ENCODE measurements around the gene AFDN. TPM values are rescaled to one million over a fixed set of nuclear protein-coding genes. Genes with fewer than 3 reads are reported as not detected.

Gene AFDN
- total and polyA plus RNA-seq, 2 experiments from 2014 or later, result 66.9 to 200 TPM

DNA sequence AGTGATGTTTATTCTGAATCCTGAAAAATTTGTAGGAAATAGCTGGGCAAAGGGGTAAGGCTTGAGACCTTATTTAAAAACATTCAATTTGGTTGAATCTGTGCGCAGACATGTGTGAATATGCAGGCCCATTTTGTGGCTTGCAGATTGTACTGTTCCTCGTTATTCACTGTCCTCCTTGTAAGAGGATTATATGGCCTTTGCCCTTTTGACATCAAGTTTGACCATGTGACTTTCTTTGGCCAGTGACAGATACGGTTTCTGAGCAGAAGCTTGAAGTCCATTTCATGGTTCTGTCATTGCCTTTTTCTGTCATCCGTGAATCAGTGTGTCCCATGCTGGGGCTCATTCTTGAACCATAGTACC, 13.4 kb downstream of the AFDN start:
- DNase-seq (ENCODE audit: low spot score) (no peak), ATAC-seq (no peak)
- Histone ChIP-seq H3K36me3 (ENCODE audit: insufficient read depth) (no peaks in the 10 kb centered on the region), H3K4me3 (no peak overlapping the region), H3F3A (replicated peaks; ENCODE audit: low read depth) (no peaks in the 10 kb centered on the region), H2AFZ (no peak overlapping the region), H3K27me3 (ENCODE audit: insufficient read depth) (no peaks in the 10 kb centered on the region), H3K4me1 (ENCODE audit: insufficient read depth) (peaks cover 46% of the 10 kb centered on the region), H3K79me2 (replicated peaks; ENCODE audit: insufficient read depth) (peaks cover 100% of the 10 kb centered on the region), H4K20me1 (replicated peaks; ENCODE audit: insufficient read depth) (peaks cover 29% of the 10 kb centered on the region), H3K9me2 (ENCODE audit: insufficient read depth) (no peaks in the 10 kb centered on the region), H3K4me2 (no peak overlapping the region), H3K27ac (ENCODE audit: low read depth) (no peak overlapping the region)
- H3K27ac Mint-ChIP-seq, result no peak overlapping the region
- no peak for TF ChIP-seq NANOG (IDR thresholded peaks at IDR 0.05; ENCODE audit: borderline replicate concordance)
- no peak for TF ChIP-seq REST (IDR thresholded peaks at IDR 0.05; ENCODE audit: unreplicated experiment)
- TF ChIP-seq JUNB (IDR thresholded peaks at IDR 0.05; ENCODE audit: unreplicated experiment), result no peak
- TF ChIP-seq, protein P1, sequence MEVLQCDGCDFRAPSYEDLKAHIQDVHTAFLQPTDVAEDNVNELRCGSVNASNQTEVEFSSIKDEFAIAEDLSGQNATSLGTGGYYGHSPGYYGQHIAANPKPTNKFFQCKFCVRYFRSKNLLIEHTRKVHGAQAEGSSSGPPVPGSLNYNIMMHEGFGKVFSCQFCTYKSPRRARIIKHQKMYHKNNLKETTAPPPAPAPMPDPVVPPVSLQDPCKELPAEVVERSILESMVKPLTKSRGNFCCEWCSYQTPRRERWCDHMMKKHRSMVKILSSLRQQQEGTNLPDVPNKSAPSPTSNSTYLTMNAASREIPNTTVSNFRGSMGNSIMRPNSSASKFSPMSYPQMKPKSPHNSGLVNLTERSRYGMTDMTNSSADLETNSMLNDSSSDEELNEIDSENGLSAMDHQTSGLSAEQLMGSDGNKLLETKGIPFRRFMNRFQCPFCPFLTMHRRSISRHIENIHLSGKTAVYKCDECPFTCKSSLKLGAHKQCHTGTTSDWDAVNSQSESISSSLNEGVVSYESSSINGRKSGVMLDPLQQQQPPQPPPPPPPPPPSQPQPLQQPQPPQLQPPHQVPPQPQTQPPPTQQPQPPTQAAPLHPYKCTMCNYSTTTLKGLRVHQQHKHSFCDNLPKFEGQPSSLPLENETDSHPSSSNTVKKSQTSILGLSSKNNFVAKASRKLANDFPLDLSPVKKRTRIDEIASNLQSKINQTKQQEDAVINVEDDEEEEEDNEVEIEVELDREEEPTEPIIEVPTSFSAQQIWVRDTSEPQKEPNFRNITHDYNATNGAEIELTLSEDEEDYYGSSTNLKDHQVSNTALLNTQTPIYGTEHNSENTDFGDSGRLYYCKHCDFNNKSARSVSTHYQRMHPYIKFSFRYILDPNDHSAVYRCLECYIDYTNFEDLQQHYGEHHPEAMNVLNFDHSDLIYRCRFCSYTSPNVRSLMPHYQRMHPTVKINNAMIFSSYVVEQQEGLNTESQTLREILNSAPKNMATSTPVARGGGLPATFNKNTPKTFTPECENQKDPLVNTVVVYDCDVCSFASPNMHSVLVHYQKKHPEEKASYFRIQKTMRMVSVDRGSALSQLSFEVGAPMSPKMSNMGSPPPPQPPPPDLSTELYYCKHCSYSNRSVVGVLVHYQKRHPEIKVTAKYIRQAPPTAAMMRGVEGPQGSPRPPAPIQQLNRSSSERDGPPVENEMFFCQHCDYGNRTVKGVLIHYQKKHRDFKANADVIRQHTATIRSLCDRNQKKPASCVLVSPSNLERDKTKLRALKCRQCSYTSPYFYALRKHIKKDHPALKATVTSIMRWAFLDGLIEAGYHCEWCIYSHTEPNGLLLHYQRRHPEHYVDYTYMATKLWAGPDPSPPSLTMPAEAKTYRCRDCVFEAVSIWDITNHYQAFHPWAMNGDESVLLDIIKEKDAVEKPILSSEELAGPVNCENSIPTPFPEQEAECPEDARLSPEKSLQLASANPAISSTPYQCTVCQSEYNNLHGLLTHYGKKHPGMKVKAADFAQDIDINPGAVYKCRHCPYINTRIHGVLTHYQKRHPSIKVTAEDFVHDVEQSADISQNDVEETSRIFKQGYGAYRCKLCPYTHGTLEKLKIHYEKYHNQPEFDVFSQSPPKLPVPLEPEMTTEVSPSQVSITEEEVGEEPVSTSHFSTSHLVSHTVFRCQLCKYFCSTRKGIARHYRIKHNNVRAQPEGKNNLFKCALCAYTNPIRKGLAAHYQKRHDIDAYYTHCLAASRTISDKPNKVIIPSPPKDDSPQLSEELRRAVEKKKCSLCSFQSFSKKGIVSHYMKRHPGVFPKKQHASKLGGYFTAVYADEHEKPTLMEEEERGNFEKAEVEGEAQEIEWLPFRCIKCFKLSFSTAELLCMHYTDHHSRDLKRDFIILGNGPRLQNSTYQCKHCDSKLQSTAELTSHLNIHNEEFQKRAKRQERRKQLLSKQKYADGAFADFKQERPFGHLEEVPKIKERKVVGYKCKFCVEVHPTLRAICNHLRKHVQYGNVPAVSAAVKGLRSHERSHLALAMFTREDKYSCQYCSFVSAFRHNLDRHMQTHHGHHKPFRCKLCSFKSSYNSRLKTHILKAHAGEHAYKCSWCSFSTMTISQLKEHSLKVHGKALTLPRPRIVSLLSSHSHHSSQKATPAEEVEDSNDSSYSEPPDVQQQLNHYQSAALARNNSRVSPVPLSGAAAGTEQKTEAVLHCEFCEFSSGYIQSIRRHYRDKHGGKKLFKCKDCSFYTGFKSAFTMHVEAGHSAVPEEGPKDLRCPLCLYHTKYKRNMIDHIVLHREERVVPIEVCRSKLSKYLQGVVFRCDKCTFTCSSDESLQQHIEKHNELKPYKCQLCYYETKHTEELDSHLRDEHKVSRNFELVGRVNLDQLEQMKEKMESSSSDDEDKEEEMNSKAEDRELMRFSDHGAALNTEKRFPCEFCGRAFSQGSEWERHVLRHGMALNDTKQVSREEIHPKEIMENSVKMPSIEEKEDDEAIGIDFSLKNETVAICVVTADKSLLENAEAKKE (CRISPR knock-in tag; IDR thresholded peaks at IDR 0.05), result no peak
- no peak for TF ChIP-seq EZH2 (IDR thresholded peaks at IDR 0.05; ENCODE audit: low read depth, unreplicated experiment)
- H3K4me3 Mint-ChIP-seq, result no peak overlapping the region
- H3K4me1 Mint-ChIP-seq, result peaks cover 19% of the 10 kb centered on the region
- H3K9me3 Mint-ChIP-seq, result no peaks in the 10 kb centered on the region
- H3K27me3 Mint-ChIP-seq (ENCODE audit: insufficient read depth, low read depth, poor library complexity), result no peaks in the 10 kb centered on the region
- H3K36me3 Mint-ChIP-seq (ENCODE audit: low read depth), result no peaks in the 10 kb centered on the region
